Measurements from ENCODE around the gene MYL10. TPM values are rescaled to one million over a fixed set of nuclear protein-coding genes. Genes with fewer than 3 reads are reported as not detected.
"Not testable (repeated sequence)": the region's sequence is repeated elsewhere in the genome, so short reads cannot be mapped to it uniquely, and the experiment has no call there.

The MYL10 gene
- total RNA-seq, 1 experiment from 2014 or later = not detected

- Histone ChIP-seq H3K36me3 (replicated peaks; ENCODE audit: control insufficient read depth, insufficient read depth, low read length) (no peaks in the 10 kb centered on the region), H3K27me3 (ENCODE audit: control insufficient read depth, insufficient read depth, low read length) (no peaks in the 10 kb centered on the region)
- no peak for DNase-seq
These were observed 10.8 kb downstream of the MYL10 start for GRCh38 chr7:101618207-101618839.

GRCh38 chr7:101617451-101618206 is 11.5 kb downstream of the MYL10 start:
- DNase-seq = no peak
- Histone ChIP-seq H3K36me3 (replicated peaks; ENCODE audit: control insufficient read depth, insufficient read depth, low read length) (no peaks in the 10 kb centered on the region), H3K4me3 (ENCODE audit: insufficient read depth, low read depth, low read length) (no peak overlapping the region), H3K27me3 (ENCODE audit: control insufficient read depth, insufficient read depth, low read length) (no peaks in the 10 kb centered on the region)

More at GRCh38 chr7:101618207-101618839, 10.8 kb downstream of the MYL10 start:
- H3K4me3 ChIP-seq (ENCODE audit: insufficient read depth, low read depth, low read length) = no peak overlapping the region

- Histone ChIP-seq H3K4me3 (ENCODE audit: insufficient read depth, low read depth, low read length) (no peak overlapping the region), H3K27me3 (ENCODE audit: control insufficient read depth, insufficient read depth, low read length) (no peaks in the 10 kb centered on the region), H3K36me3 (replicated peaks; ENCODE audit: control insufficient read depth, insufficient read depth, low read length) (no peaks in the 10 kb centered on the region)
- DNase-seq = no peak
These were observed 13.7 kb downstream of the MYL10 start for GRCh38 chr7:101615446-101615845.

GRCh38 chr7:101614939-101615302 is 14.2 kb downstream of the MYL10 start:
- H3K36me3 ChIP-seq (replicated peaks; ENCODE audit: control insufficient read depth, insufficient read depth, low read length) = no peaks in the 10 kb centered on the region
- H3K27me3 ChIP-seq (ENCODE audit: control insufficient read depth, insufficient read depth, low read length) = no peaks in the 10 kb centered on the region
- no peak overlapping the region for H3K4me3 ChIP-seq (ENCODE audit: insufficient read depth, low read depth, low read length)
- DNase-seq = peak; percentile 65

GRCh38 chr7:101614098-101614938 is 14.8 kb downstream of the MYL10 start:
- no peaks in the 10 kb centered on the region for H3K36me3 ChIP-seq (replicated peaks; ENCODE audit: control insufficient read depth, insufficient read depth, low read length)
- DNase-seq = peak; percentile 73
- no peak overlapping the region for H3K4me3 ChIP-seq (ENCODE audit: insufficient read depth, low read depth, low read length)
- H3K27me3 ChIP-seq (ENCODE audit: control insufficient read depth, insufficient read depth, low read length) = no peaks in the 10 kb centered on the region

- Histone ChIP-seq H3K27me3 (ENCODE audit: control insufficient read depth, insufficient read depth, low read length) (no peaks in the 10 kb centered on the region; the same call in 1 of the 2 replicates), H3K36me3 (replicated peaks; ENCODE audit: control insufficient read depth, insufficient read depth, low read length) (no peaks in the 10 kb centered on the region), H3K4me3 (ENCODE audit: insufficient read depth, low read depth, low read length) (no peak overlapping the region)
- no peak for DNase-seq
These were observed 16.1 kb downstream of the MYL10 start for GRCh38 chr7:101612885-101613515.

- Histone ChIP-seq H3K4me3 (ENCODE audit: insufficient read depth, low read depth, low read length) (no peak overlapping the region), H3K27me3 (ENCODE audit: control insufficient read depth, insufficient read depth, low read length) (no peaks in the 10 kb centered on the region; the same call in 1 of the 2 replicates)
- peak; percentile 73 for DNase-seq
These were observed 20.1 kb downstream of the MYL10 start for GRCh38 chr7:101608772-101609713.

GRCh38 chr7:101606498-101606923 is 22.6 kb downstream of the MYL10 start:
- no peaks in the 10 kb centered on the region; the same call in 1 of the 2 replicates for H3K27me3 ChIP-seq (ENCODE audit: control insufficient read depth, insufficient read depth, low read length)
- H3K4me3 ChIP-seq (ENCODE audit: insufficient read depth, low read depth, low read length) = no peak overlapping the region
- no peak for DNase-seq
- no peaks in the 10 kb centered on the region for H3K36me3 ChIP-seq (replicated peaks; ENCODE audit: control insufficient read depth, insufficient read depth, low read length)

More at GRCh38 chr7:101608772-101609713, 20.1 kb downstream of the MYL10 start:
- H3K36me3 ChIP-seq (replicated peaks; ENCODE audit: control insufficient read depth, insufficient read depth, low read length) = no peaks in the 10 kb centered on the region

- Histone ChIP-seq H3K36me3 (replicated peaks; ENCODE audit: control insufficient read depth, insufficient read depth, low read length) (no peaks in the 10 kb centered on the region), H3K27me3 (ENCODE audit: control insufficient read depth, insufficient read depth, low read length) (no peaks in the 10 kb centered on the region; the same call in 1 of the 2 replicates), H3K4me3 (ENCODE audit: insufficient read depth, low read depth, low read length) (no peak overlapping the region)
- DNase-seq = no peak
These were observed 23.2 kb downstream of the MYL10 start for GRCh38 chr7:101605611-101606497.

GRCh38 chr7:101604934-101605332 is 24.2 kb downstream of the MYL10 start:
- DNase-seq; H3K36me3 ChIP-seq (replicated peaks; ENCODE audit: control insufficient read depth, insufficient read depth, low read length); H3K4me3 ChIP-seq (ENCODE audit: insufficient read depth, low read depth, low read length); H3K27me3 ChIP-seq (ENCODE audit: control insufficient read depth, insufficient read depth, low read length): not testable (repeated sequence)

GRCh38 chr7:101604331-101604933 is 24.7 kb downstream of the MYL10 start:
- no peaks in the 10 kb centered on the region for H3K36me3 ChIP-seq (replicated peaks; ENCODE audit: control insufficient read depth, insufficient read depth, low read length)
- DNase-seq = no peak
- no peaks in the 10 kb centered on the region; the same call in 1 of the 2 replicates for H3K27me3 ChIP-seq (ENCODE audit: control insufficient read depth, insufficient read depth, low read length)
- H3K4me3 ChIP-seq (ENCODE audit: insufficient read depth, low read depth, low read length) = no peak overlapping the region

GRCh38 chr7:101602484-101603241 is 26.4 kb downstream of the MYL10 start:
- peak; percentile 94 for DNase-seq
- Histone ChIP-seq H3K4me3 (ENCODE audit: insufficient read depth, low read depth, low read length) (no peak overlapping the region), H3K36me3 (replicated peaks; ENCODE audit: control insufficient read depth, insufficient read depth, low read length) (no peaks in the 10 kb centered on the region), H3K27me3 (ENCODE audit: control insufficient read depth, insufficient read depth, low read length) (no peaks in the 10 kb centered on the region)
